ENCODE results near the gene MBL2. TPM values are rescaled to one million over a fixed set of nuclear protein-coding genes. Genes with fewer than 3 reads are reported as not detected.

The MBL2 gene
- total and polyA plus RNA-seq, 10 of the 15 experiments (the other 5 are each of a cell fraction or from before 2014, with no cell fraction given) = not detected

GRCh38 chr10:52770904-52771303, 1.7 kb downstream of the MBL2 start:
- TF ChIP-seq MTA3 (IDR thresholded peaks at IDR 0.05; ENCODE audit: borderline replicate concordance, low read length) (no peak), MAX (IDR thresholded peaks at IDR 0.05; ENCODE audit: low read depth, low read length) (no peak)
- no peak overlapping the region for H3K4me2 ChIP-seq (ENCODE audit: control insufficient read depth, insufficient read depth)
- 0% methylated on average over 2 of the region's 2 CpGs for WGBS (ENCODE audit: insufficient coverage, insufficient replicate concordance, low lambda C conversion rate, missing lambda C conversion rate)
- no peaks in the 10 kb centered on the region for H3K9me3 ChIP-seq (replicated peaks; ENCODE audit: control insufficient read depth, insufficient read depth, low read length)
- H3K36me3 ChIP-seq (ENCODE audit: control insufficient read depth in 2 of 2, insufficient read depth in 2 of 2, low read length in 1 of 2) = no peaks in the 10 kb centered on the region
- ChIA-PET RAD21 (ENCODE audit: unreplicated experiment) (no interaction called here), POLR2A (no interaction called here), SMC1A (ENCODE audit: uncharacterized antibody, unreplicated experiment) (no interaction called here), CTCF (interaction anchor here (1.5 kb wide), 1 partner anchor 8 kb away, joined by 4 read pairs; no protein-coding TSS in a partner anchor)
- no peaks in the 10 kb centered on the region; a peak in 1 of 4 replicates for H3K27me3 ChIP-seq (replicated peaks in 1 of 2; ENCODE audit: control insufficient read depth in 2 of 2, insufficient read depth in 2 of 2, low read length in 1 of 2)
- ATAC-seq = no peak
- no peak overlapping the region for H3K4me3 ChIP-seq
- no peaks in the 10 kb centered on the region for H3K79me2 ChIP-seq (ENCODE audit: control insufficient read depth, insufficient read depth, low read length)
- in situ Hi-C loops (cut with MboI) (no loop called here), intact Hi-C loops (cut with micrococcal nuclease; ENCODE audit: unreplicated experiment) (no loop called here)
- no peak for FAIRE-seq
- H3K4me1 ChIP-seq (ENCODE audit: control insufficient read depth, insufficient read depth, low read length) = no peaks in the 10 kb centered on the region
- no peak overlapping the region for H3K27ac ChIP-seq (ENCODE audit: control insufficient read depth, insufficient read depth)
- no peak overlapping the region for H3K9ac ChIP-seq (ENCODE audit: control insufficient read depth, insufficient read depth, low read length)
- no TSS peak for BruUV-seq (replicated peaks)
- no peak for DNase-seq (ENCODE audit: low read depth, low spot score)
- H2AFZ ChIP-seq (ENCODE audit: control insufficient read depth, low read depth, low read length) = no peak overlapping the region
- no peaks in the 10 kb centered on the region for H4K20me1 ChIP-seq (ENCODE audit: control insufficient read depth, insufficient read depth)

DNA sequence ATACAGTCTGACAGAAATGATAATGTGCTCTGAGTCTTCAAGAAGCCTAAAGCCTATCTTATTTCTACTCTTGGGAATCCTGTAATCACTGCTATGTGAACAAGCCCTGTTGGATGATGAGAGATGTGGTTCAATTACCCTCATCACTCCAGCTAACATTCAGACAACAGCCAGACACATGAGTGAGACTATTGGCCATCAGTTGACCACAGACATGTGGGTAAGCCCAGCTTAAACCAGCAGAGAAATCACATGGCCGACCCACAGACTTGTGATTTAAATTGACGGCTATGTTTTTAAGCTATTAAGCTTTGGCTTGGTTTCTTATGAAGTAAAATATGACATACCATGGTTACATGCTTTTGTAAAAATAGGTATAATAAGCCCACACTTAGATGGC, 2.6 kb downstream of the MBL2 start:
- TF ChIP-seq NBN (IDR thresholded peaks at IDR 0.05) = no peak
- no peak for TF ChIP-seq ZNF274 (IDR thresholded peaks at IDR 0.05; ENCODE audit: insufficient read depth, insufficient read length)
- TF ChIP-seq BCL3 (IDR thresholded peaks at IDR 0.05; ENCODE audit: borderline replicate concordance, insufficient read depth, low read depth, low read length, poor library complexity, severe bottlenecking) = no peak
- TF ChIP-seq ZZZ3 (IDR thresholded peaks at IDR 0.05; ENCODE audit: control insufficient read depth, insufficient read length, low read depth) = no peak
- TF ChIP-seq BMI1 (IDR thresholded peaks at IDR 0.05; ENCODE audit: borderline replicate concordance) = no peak
- no peak for TF ChIP-seq JUNB (IDR thresholded peaks at IDR 0.05)
- no peak for TF ChIP-seq CBX5 (IDR thresholded peaks at IDR 0.05; ENCODE audit: low read depth)
- H3K4me1 ChIP-seq (ENCODE audit: control insufficient read depth, insufficient read depth, low read length) = no peaks in the 10 kb centered on the region
- no peak overlapping the region for H3K9ac ChIP-seq (ENCODE audit: control insufficient read depth, insufficient read depth, low read length)
- no peak for DNase-seq (ENCODE audit: low read depth, low spot score)
- intact Hi-C loops (cut with micrococcal nuclease; ENCODE audit: unreplicated experiment) (no loop called here), in situ Hi-C loops (cut with MboI) (no loop called here)
- no peaks in the 10 kb centered on the region for H3K9me3 ChIP-seq (replicated peaks; ENCODE audit: control insufficient read depth, insufficient read depth, low read length)
- no peak for FAIRE-seq
- H4K20me1 ChIP-seq (ENCODE audit: control insufficient read depth, insufficient read depth) = no peaks in the 10 kb centered on the region
- H2AFZ ChIP-seq (ENCODE audit: control insufficient read depth, low read depth, low read length) = no peak overlapping the region
- H3K36me3 ChIP-seq (ENCODE audit: control insufficient read depth in 2 of 2, insufficient read depth in 2 of 2, low read length in 1 of 2) = no peaks in the 10 kb centered on the region
- no peak for ATAC-seq
- 57% methylated on average over 2 of the region's 2 CpGs for WGBS (ENCODE audit: insufficient coverage, insufficient replicate concordance, low lambda C conversion rate, missing lambda C conversion rate)
- SMC1A ChIA-PET (ENCODE audit: uncharacterized antibody, unreplicated experiment) = no interaction called here
- H3K79me2 ChIP-seq (ENCODE audit: control insufficient read depth, insufficient read depth, low read length) = no peaks in the 10 kb centered on the region
- H3K27me3 ChIP-seq (replicated peaks in 1 of 2; ENCODE audit: control insufficient read depth in 2 of 2, insufficient read depth in 2 of 2, low read length in 1 of 2) = no peaks in the 10 kb centered on the region; a peak in 1 of 4 replicates
- RAD21 ChIA-PET (ENCODE audit: unreplicated experiment) = no interaction called here
- no peak overlapping the region for H3K4me2 ChIP-seq (ENCODE audit: control insufficient read depth, insufficient read depth)
- no peak overlapping the region for H3K4me3 ChIP-seq
- POLR2A ChIA-PET = no interaction called here
- BruUV-seq (replicated peaks) = no TSS peak
- CTCF ChIA-PET = interaction anchor here (1.1 to 1.5 kb wide), 3 partner anchors 9 to 1009 kb away, joined by 3 to 4 read pairs (median 4); no protein-coding TSS in a partner anchor
- no peak overlapping the region for H3K27ac ChIP-seq (ENCODE audit: control insufficient read depth, insufficient read depth)

All from GM12878 (cell line).